Measurements from ENCODE around the gene CD2BP2.
"Not testable (repeated sequence)": the region's sequence is repeated elsewhere in the genome, so short reads cannot be mapped to it uniquely, and the experiment has no call there.

Gene CD2BP2

GRCh38 chr16:30324220-30324619, 30.9 kb downstream of the CD2BP2 start:
- not testable (repeated sequence) for H2AK5ac ChIP-seq (ENCODE audit: low read length); H3K27me3 ChIP-seq (ENCODE audit: insufficient read depth, low read length, poor library complexity)

GRCh38 chr16:30318647-30319046, 36.5 kb downstream of the CD2BP2 start:
- not testable (repeated sequence) for H2BK5ac ChIP-seq (ENCODE audit: low read length); H2BK15ac ChIP-seq (replicated peaks; ENCODE audit: low read depth); H3K9ac ChIP-seq (ENCODE audit: low read length); H3K79me2 ChIP-seq (ENCODE audit: control insufficient read depth, insufficient read depth, low read length); H3K18ac ChIP-seq (ENCODE audit: low read length); H2BK120ac ChIP-seq (ENCODE audit: low read depth, low read length); H3K4me2 ChIP-seq (ENCODE audit: low read length); H3K4me1 ChIP-seq (ENCODE audit: control insufficient read depth, low read depth, low read length); H2AK5ac ChIP-seq (ENCODE audit: low read length); H3K4me3 ChIP-seq (ENCODE audit: low read length); H4K8ac ChIP-seq (ENCODE audit: low read depth, low read length); H3K4ac ChIP-seq (ENCODE audit: low read depth, low read length); H3K27ac ChIP-seq (ENCODE audit: low read depth, low read length); H3K23ac ChIP-seq (ENCODE audit: low read length); DNase-seq; H3K56ac ChIP-seq (ENCODE audit: low read length); H3K79me1 ChIP-seq (ENCODE audit: low read length); H3K27me3 ChIP-seq (ENCODE audit: insufficient read depth, low read length, poor library complexity); H4K5ac ChIP-seq (ENCODE audit: low read length); H3K36me3 ChIP-seq (ENCODE audit: control insufficient read depth, insufficient read depth, low read length)
- no CpG with 5 or more reads among the region's 2 CpGs for WGBS (ENCODE audit: extremely low coverage, insufficient coverage, low lambda C conversion rate)

More at GRCh38 chr16:30324220-30324619, 30.9 kb downstream of the CD2BP2 start:
- H3K36me3 ChIP-seq (ENCODE audit: control insufficient read depth, insufficient read depth, low read length); H2BK15ac ChIP-seq (replicated peaks; ENCODE audit: low read depth); H3K18ac ChIP-seq (ENCODE audit: low read length); H3K27ac ChIP-seq (ENCODE audit: low read depth, low read length); H4K8ac ChIP-seq (ENCODE audit: low read depth, low read length); H3K79me2 ChIP-seq (ENCODE audit: control insufficient read depth, insufficient read depth, low read length); H3K4me1 ChIP-seq (ENCODE audit: control insufficient read depth, low read depth, low read length); H3K23ac ChIP-seq (ENCODE audit: low read length); H2BK120ac ChIP-seq (ENCODE audit: low read depth, low read length); H3K4ac ChIP-seq (ENCODE audit: low read depth, low read length); H3K9ac ChIP-seq (ENCODE audit: low read length); H3K4me2 ChIP-seq (ENCODE audit: low read length); DNase-seq; H2BK5ac ChIP-seq (ENCODE audit: low read length); H4K5ac ChIP-seq (ENCODE audit: low read length); H3K4me3 ChIP-seq (ENCODE audit: low read length); H3K79me1 ChIP-seq (ENCODE audit: low read length); H3K56ac ChIP-seq (ENCODE audit: low read length): not testable (repeated sequence)
- WGBS (ENCODE audit: extremely low coverage, insufficient coverage, low lambda C conversion rate), result no CpG with 5 or more reads among the region's 6 CpGs

DNA sequence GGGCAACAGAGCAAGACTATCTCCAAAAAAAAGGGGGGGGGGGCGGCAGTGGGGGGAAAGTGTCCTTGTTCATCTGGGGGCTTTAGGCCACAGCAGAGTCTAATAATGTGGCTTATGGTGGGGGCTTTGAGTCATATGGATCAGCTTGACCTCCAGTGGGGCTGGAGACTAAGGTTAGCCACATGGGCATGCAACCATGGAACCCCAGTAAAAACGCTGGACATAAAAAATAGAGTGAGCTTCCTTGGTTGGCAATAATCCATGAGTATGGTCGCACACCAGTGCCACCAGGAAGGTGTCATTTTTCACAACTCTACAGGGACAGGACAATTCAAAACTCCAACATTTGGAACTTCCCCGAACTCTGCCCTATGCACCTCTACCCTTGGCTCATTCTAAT, 44.2 kb downstream of the CD2BP2 start:
- H3K18ac ChIP-seq (ENCODE audit: low read length); H3K23ac ChIP-seq (ENCODE audit: low read length); H4K8ac ChIP-seq (ENCODE audit: low read depth, low read length); H2BK120ac ChIP-seq (ENCODE audit: low read depth, low read length); H3K27me3 ChIP-seq (ENCODE audit: insufficient read depth, low read length, poor library complexity); DNase-seq; H3K79me1 ChIP-seq (ENCODE audit: low read length); H2AK5ac ChIP-seq (ENCODE audit: low read length); H3K79me2 ChIP-seq (ENCODE audit: control insufficient read depth, insufficient read depth, low read length); H4K5ac ChIP-seq (ENCODE audit: low read length); H3K4me2 ChIP-seq (ENCODE audit: low read length); H3K27ac ChIP-seq (ENCODE audit: low read depth, low read length); H3K9ac ChIP-seq (ENCODE audit: low read length); H3K4me3 ChIP-seq (ENCODE audit: low read length); H3K4me1 ChIP-seq (ENCODE audit: control insufficient read depth, low read depth, low read length); H3K36me3 ChIP-seq (ENCODE audit: control insufficient read depth, insufficient read depth, low read length); H2BK15ac ChIP-seq (replicated peaks; ENCODE audit: low read depth); H2BK5ac ChIP-seq (ENCODE audit: low read length); H3K4ac ChIP-seq (ENCODE audit: low read depth, low read length); H3K56ac ChIP-seq (ENCODE audit: low read length): not testable (repeated sequence)
- no CpG with 5 or more reads among the region's 4 CpGs for WGBS (ENCODE audit: extremely low coverage, insufficient coverage, low lambda C conversion rate)

DNA sequence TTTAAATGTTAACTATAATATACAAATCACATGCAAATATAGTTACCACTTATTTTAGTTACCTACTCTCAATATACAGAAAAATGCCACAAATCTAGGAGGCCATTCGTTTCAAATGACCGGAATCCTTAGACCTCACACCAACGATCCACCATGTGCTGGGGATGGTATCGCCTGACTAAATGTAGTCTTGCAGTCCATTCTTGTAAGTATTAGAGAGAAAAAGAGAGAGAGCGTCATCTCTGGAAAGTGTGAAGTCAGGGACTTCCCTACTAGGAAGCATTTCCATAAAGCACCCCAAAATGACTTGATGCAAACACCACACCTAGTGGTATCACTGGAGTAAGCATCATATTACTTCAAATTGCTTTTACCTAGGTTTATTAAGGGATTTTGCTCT, 45.9 kb downstream of the CD2BP2 start:
- not testable (repeated sequence) for H3K4ac ChIP-seq (ENCODE audit: low read depth, low read length); H3K4me3 ChIP-seq (ENCODE audit: low read length); H3K23ac ChIP-seq (ENCODE audit: low read length); H2BK120ac ChIP-seq (ENCODE audit: low read depth, low read length); DNase-seq; H4K8ac ChIP-seq (ENCODE audit: low read depth, low read length); H4K5ac ChIP-seq (ENCODE audit: low read length); H3K79me1 ChIP-seq (ENCODE audit: low read length); H3K18ac ChIP-seq (ENCODE audit: low read length); H3K79me2 ChIP-seq (ENCODE audit: control insufficient read depth, insufficient read depth, low read length); H2BK15ac ChIP-seq (replicated peaks; ENCODE audit: low read depth); H3K4me2 ChIP-seq (ENCODE audit: low read length); H2BK5ac ChIP-seq (ENCODE audit: low read length); H3K56ac ChIP-seq (ENCODE audit: low read length); H2AK5ac ChIP-seq (ENCODE audit: low read length); H3K27me3 ChIP-seq (ENCODE audit: insufficient read depth, low read length, poor library complexity); H3K4me1 ChIP-seq (ENCODE audit: control insufficient read depth, low read depth, low read length); H3K27ac ChIP-seq (ENCODE audit: low read depth, low read length); H3K9ac ChIP-seq (ENCODE audit: low read length); H3K36me3 ChIP-seq (ENCODE audit: control insufficient read depth, insufficient read depth, low read length)
- WGBS (ENCODE audit: extremely low coverage, insufficient coverage, low lambda C conversion rate), result no CpG with 5 or more reads among the region's 5 CpGs

Measured in mesendoderm (in vitro differentiated cells).